Epithelial cell of esophagus (primary cell): ENCODE measurements around the gene CACNA2D1.
A peak's percentile ranks its signal among the peaks of the same experiment; 100 is the strongest.

Experiments
- DNase-seq: peaks from one replicate; pipeline ENCODE4 v3.0.0; 2010; ENCODE audit warnings: low read depth
- H3K4me3 ChIP-seq: 2 replicates; pipeline ENCODE4 v1.5.1; 2011; ENCODE audit warnings: mild to moderate bottlenecking, low read length, control low read depth
- CTCF ChIP-seq: IDR thresholded peaks from 2 replicates; pipeline ENCODE4 v1.5.1; 2011; ENCODE audit warnings: low read depth, mild to moderate bottlenecking, low read length, control low read depth, inconsistent platforms; ENCODE audit not compliant: insufficient read depth; ENCODE audit errors: missing control alignments

Gene CACNA2D1

DNA sequence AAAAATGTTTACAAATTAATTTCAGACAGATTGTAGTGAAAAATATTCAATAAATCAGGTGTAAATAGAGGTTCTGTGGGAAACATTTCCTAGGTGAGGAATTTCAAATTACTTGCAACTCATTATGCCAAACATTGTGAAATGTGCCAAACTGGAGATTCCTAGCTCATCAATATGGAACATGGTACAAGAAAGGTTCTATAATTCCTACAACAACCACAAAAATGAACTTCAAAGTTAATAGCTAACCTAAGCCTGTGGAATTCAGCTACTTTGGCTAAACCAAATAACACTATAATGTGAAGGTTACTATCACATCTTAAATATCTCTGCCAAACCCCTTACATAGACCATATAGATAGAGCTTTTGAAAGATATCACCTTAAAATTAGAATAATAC is 450.4 kb downstream of the CACNA2D1 start:
- H3K4me3 ChIP-seq: no peak overlapping the region
- no peak for TF ChIP-seq CTCF
- DNase-seq: no peak

GRCh38 chr7:81990395-81990794 is 453.2 kb downstream of the CACNA2D1 start:
- DNase-seq: peak; percentile 54

GRCh38 chr7:81986723-81987470 is 456.7 kb downstream of the CACNA2D1 start:
- TF ChIP-seq CTCF: no peak
- no peak overlapping the region for H3K4me3 ChIP-seq
- no peak for DNase-seq

More at GRCh38 chr7:81990395-81990794, 453.2 kb downstream of the CACNA2D1 start:
- TF ChIP-seq CTCF: no peak
- H3K4me3 ChIP-seq: no peak overlapping the region

DNA sequence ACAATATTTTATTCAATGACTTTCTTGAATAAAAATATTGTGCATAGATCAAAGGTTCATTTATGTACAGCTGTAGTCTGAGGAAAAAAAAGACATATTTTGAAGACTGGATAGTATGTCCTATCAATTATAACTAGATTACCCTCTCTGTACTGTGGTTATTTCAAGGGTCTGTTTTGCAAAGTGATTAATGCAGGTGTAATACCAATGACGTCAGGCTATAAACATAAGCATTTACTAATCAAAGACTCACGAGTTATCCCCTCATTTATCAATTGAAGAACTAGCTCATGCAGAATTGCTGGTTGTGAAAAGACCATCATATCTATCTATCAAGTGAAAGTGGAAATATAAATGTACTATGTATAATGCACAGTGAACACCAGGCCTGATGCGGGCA is 460.2 kb downstream of the CACNA2D1 start:
- no peak for TF ChIP-seq CTCF
- no peak for DNase-seq

DNA sequence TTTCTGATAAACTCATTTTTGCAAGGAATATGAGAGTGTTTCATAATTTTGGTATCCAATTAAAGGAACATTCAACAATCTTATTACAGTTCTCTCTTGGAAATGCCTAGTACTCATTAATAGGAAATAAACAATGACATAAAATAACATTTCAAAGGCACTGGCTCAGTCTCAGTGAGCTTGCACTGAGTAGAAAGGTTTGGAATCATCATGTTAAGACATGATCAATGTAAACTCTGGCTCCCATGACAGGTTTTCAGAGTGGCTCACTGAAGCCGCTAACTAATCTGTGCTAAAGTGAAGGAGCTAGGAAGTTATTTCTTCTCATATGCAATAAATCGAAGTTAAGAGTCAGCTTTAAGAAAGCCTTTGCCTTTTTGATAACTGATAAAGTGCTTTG is 470.5 kb downstream of the CACNA2D1 start:
- H3K4me3 ChIP-seq: no peak overlapping the region
- TF ChIP-seq CTCF: no peak
- DNase-seq: peak; percentile 42

More for the DNA sequence above, 460.2 kb downstream of the CACNA2D1 start:
- no peak overlapping the region for H3K4me3 ChIP-seq

DNA sequence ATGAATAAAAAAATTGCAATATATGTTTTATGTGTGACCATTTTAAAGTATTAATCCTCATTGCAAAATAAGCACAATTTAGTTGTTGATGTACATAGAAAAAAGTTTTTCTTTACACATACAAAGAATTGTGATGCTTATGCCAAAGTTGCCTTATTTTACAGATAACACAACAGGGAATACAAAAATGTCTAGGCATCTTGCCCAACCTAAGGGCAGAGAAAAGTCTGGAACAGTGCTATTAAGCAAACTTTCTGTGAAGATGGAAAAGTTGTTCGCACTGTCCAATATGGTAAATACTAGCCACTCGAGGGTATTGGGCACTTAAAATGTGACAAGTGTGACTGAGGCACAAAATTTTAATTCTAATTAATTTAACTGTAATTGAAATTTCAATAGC is 483.6 kb downstream of the CACNA2D1 start:
- no peak for TF ChIP-seq CTCF
- H3K4me3 ChIP-seq: no peak overlapping the region
- DNase-seq: no peak

DNA sequence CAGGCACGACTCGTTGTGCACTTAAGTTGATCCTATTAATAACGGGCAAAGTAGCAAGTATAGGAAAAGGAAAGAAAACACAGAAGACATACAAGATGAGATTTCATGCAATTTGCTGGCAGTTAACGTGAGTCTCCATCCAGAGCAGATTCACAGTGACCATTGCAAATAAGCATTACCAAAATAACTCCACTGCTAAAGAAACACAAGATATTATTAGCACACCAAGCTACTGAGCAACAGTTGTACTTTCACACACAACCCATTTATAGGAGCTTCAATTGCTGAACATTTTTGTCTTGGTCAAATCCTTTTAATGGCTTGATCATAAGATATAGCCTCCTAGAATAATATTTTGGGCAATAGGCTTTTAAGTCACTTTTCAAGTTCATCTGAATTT is 486.1 kb downstream of the CACNA2D1 start:
- no peak overlapping the region for H3K4me3 ChIP-seq
- no peak for DNase-seq
- no peak for TF ChIP-seq CTCF
